ENCODE measurements around the gene JPH3. TPM values are rescaled to one million over a fixed set of nuclear protein-coding genes. Genes with fewer than 3 reads are reported as not detected.
A peak's percentile ranks its signal among the peaks of the same experiment; 100 is the strongest.
"Not testable (repeated sequence)": the region's sequence is repeated elsewhere in the genome, so short reads cannot be mapped to it uniquely, and the experiment has no call there.

Gene JPH3
- total RNA-seq, 1 donor from 2014 or later: not detected

DNA sequence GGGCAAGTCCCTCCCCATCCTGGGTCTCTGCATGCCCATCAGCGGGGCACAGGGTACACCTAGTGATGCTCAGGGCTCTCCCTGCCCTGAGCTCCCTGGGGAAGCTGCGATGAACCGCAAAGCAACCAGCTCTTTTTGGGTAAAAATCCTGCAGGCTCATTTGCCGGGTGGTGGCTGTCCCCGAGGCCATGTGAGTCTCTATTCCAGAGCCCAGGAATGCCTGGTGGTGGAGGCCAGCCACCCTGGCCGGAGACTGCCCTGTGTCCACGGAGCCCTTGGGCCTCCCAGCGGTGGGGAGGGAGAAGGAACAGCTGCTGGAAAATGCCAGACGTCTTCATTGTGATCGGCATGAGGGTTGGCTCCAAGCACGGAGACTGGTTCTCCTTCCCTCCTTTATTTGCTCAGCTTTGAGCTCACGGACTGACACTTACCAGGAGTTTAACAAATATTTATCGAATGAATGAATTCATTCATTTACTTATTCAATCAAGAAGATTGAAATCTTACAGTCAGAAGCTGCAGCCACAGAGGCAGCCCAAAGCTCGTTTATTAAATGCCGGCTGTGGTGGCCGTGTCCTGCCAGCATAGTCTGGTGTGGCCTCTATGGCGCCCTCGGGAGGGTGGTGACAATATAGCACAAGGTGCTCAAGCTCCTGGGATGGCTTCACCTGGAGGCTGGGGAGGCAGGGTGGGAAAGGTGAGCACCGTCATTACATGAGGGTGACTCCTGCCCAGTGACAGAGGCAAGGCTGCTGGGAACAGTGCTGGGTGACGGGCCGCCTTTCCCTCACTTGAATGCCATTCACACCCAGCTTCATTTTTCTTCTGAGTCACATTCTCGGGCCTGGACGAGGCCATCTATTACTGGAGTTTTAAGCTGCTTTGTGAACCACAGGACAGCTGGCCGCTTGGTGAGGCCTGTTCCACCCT is 31.1 kb upstream of the JPH3 start:
- intact Hi-C loops (cut with DNase I): no loop called here
- ATAC-seq (peak; percentile 91), DNase-seq (ENCODE audit: missing footprints) (no peak)

DNA sequence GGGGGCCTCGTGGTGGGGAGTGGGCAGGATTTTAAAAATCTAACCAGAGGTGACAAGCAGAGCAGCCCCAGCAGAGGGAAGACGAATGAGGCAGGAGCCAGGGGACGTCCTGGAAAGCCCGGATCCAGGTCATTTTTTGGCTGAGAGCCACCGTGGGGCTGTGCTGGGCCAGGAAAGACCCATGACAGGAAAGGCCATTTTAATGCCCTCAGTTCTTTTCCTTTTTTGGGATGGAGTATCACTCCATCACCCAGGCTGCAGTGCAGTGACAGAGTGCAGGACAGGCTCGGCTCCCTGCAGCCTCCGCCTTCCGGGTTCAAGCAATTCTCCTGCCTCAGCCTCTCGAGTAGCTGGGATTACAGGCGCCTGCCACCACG is 30.5 kb upstream of the JPH3 start:
- DNase-seq (ENCODE audit: missing footprints) (no peak), ATAC-seq (no peak)
- intact Hi-C loops (cut with DNase I): no loop called here

- ATAC-seq (no peak), DNase-seq (ENCODE audit: missing footprints) (no peak)
- intact Hi-C loops (cut with DNase I): no loop called here
Measured at GRCh38 chr16:87572959-87573358, 29.3 kb upstream of the JPH3 start.

DNA sequence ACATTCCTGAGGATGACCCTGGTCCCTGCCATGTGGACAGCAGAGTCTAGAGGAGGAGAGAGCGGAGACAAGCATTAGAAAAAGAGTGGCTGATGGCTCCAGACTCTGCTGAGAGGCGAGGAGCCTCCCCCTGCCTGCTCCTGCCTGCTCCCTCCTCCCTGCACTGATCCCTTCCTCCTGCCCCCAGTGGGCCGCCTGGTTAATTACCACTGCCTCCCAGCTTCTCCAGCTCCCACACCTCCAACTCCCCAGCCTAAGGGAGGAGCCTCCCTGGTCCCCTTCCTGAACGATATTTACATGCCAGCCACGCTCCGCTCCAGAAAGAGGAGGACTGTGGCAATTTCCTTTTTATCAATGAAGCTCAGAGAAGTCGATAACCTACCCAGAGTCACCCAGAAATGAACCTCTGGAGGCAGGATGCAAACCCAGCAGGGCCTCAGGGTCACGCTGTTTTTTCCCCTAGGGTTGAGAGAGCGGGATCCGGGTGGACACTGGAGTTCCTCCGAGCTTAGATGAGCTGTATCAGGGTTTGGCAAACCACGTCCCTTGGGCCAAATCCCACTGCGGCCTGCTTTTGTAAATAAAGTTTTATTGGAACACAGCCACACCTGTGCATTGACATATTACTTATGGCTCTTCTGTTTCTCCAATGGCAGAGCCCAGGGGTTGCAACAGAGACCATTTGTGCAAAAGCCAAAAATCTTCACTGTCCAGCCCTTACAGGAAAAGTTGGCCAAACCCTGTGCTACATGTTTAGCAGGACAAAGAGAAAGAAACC is 27.1 kb upstream of the JPH3 start:
- no peak for ATAC-seq
- no peak for DNase-seq (ENCODE audit: missing footprints)
- intact Hi-C loops (cut with DNase I): no loop called here

- intact Hi-C loops (cut with DNase I): no loop called here
Measured at GRCh38 chr16:87576171-87576570, 26.1 kb upstream of the JPH3 start.

GRCh38 chr16:87578142-87578930 is 24.0 kb upstream of the JPH3 start:
- intact Hi-C loops (cut with DNase I); ATAC-seq: not testable (repeated sequence)
- peak; percentile 60 for DNase-seq (ENCODE audit: missing footprints)

More at GRCh38 chr16:87576171-87576570, 26.1 kb upstream of the JPH3 start:
- DNase-seq (ENCODE audit: missing footprints) (no peak), ATAC-seq (no peak)

DNA sequence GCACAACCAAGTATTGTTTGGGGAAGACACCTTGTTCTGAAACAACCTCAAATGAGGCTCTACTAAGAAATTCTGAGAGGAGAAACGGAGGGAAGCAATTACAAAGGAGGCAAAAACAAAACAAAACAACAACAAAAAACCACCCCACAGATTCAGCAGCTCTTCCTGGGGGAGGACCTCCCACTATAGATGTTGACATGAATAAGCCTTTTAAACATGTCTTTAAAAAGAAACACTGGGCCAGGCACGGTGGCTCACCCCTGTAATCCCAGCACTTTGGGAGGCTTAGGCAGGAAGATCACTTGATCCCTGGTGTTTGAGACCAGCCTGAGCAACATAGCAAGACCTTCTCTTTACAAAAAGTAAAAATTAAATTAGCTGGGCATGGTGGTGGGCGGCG is 22.6 kb upstream of the JPH3 start:
- intact Hi-C loops (cut with DNase I): no loop called here

DNA sequence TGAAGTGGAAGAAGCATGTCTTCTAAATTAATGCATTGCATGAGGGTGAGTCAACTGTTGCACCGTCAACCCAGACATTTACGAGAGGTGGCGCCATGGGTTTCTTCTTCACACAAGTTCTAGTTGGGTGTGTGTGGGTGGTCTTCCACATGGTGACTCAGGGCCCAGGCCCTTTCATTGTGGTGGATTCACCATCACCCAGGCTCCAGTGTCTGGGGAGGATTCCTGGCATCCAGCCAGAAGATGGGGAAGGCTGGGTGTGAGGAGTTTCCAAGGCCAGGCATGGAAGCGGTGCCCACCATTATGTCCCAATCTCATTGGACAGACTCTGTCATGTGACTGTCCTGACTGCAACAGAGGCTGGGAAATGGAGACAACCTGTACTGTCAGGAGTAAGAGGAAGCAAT is 21.4 kb upstream of the JPH3 start:
- intact Hi-C loops (cut with DNase I): no loop called here
- ATAC-seq (no peak), DNase-seq (ENCODE audit: missing footprints) (no peak)

More for the DNA sequence above, 22.6 kb upstream of the JPH3 start:
- DNase-seq (ENCODE audit: missing footprints): peak; percentile 14
- ATAC-seq: no peak

DNA sequence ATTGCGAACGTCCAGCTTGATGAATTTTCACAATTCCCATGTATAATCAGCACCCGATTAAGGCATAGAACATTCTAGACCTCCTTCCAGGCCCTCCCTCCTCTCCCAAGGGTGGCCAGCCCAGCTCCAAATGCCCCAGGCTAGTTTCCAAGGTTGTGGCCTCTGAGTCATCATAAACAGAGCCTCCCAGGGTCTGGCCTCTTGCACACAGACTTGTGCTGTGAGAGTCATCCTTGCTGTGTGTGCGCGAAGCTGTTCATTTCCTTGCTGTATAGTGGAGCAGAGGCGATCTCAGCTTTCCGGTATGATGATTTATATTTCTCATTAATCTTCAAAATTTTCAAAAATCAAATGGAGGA is 20.5 kb upstream of the JPH3 start:
- ATAC-seq: peak; percentile 94
- intact Hi-C loops (cut with DNase I): no loop called here
- DNase-seq (ENCODE audit: missing footprints): no peak

- DNase-seq (ENCODE audit: missing footprints) (peak; percentile 87), ATAC-seq (peak; percentile 80)
- intact Hi-C loops (cut with DNase I): no loop called here
Measured at GRCh38 chr16:87582216-87582965, 19.9 kb upstream of the JPH3 start.

DNA sequence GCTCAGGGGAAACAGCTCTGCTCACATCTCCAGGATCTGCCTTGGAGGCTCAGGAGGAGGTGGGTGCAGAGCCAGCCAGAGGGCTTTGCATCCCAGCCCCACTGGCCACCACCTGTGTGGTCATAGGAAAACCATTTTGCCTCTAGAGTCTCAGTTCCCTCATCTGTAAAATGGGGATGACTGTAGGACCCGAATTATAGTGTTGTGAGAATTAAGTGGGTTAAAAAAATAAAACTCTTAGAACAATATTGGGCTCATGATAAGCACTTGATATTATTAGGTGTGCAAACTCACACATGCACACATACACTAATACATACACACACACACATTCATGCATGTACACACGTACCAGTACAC is 19.4 kb upstream of the JPH3 start:
- intact Hi-C loops (cut with DNase I): no loop called here
- DNase-seq (ENCODE audit: missing footprints) (no peak), ATAC-seq (no peak)

DNA sequence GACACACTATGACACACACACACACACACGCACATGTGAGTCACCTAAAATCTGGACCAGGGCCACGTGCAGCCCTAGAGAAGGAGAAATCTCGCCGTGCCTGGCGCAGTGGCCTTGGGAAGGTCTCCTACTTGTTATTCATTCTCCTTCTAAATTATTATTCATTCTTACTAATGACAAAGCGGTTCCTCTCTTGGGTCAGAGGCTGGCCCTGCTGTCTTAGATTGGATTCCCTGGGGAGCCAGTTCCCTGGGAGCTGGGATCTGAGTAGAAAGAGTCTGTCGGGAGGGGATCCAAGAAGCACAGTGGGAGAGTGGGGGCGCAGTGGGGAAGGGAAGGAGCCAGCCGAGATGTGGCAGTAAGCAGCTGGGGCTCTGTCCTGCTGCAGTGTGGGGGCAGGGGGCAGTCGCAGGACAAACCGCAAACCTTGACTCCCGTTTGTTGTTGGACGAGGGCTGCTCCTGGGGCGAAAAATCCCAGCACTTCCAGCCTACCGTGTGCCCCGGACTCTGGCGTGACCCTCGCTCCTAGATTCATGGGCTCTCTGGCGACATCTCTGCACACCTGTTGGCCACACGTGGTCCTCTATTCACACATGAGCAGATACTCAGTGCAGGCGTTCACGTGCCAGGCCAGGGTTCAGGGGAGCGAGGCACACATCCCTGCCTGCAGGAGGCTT is 18.7 kb upstream of the JPH3 start:
- ATAC-seq (no peak), DNase-seq (ENCODE audit: missing footprints) (peak; percentile 54)
- intact Hi-C loops (cut with DNase I): no loop called here

GRCh38 chr16:87584271-87584670 is 18.0 kb upstream of the JPH3 start:
- DNase-seq (ENCODE audit: missing footprints) (peak; percentile 11), ATAC-seq (no peak)
- intact Hi-C loops (cut with DNase I): no loop called here

- DNase-seq (ENCODE audit: missing footprints) (peak; percentile 8), ATAC-seq (no peak)
- intact Hi-C loops (cut with DNase I): no loop called here
Measured at GRCh38 chr16:87584975-87585374, 17.3 kb upstream of the JPH3 start.

DNA sequence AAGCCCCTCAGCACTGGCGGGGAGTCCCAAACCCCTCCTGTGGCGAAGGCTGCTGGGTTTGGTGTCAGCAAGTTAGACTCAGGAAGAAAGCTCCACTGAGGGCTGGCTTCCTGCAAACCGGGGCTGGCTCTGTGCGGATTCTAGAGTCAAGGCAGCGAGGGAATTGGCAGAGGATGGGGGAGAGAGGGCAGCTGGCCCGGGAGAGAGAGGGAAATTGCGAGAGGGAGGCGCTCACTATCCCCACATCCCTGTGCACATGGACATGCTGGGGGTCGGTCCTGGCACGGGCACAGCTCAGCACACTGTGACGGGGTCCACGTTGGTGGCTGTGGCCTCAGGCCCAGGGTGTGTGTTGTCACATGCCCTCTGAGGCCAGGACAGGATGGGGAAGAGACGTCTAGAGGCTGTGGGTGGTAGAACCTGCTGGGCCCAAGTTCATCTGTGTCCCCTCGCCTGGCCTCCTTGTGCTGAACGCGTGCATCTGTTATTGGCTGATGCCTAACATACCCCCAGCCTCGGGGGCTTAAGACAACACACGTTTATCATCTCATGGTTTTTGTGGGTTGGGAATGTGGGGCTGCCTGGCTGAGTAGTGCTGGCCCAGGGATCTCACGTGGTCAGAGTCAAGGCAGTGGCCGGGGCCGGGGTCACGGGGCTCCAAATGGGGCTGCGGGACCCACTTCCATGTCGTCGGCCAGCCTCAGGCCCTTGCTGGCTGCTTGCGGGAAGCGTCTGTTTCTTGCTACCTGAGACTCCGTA is 16.7 kb upstream of the JPH3 start:
- DNase-seq (ENCODE audit: missing footprints): no peak
- no peak for ATAC-seq
- intact Hi-C loops (cut with DNase I): no loop called here

DNA sequence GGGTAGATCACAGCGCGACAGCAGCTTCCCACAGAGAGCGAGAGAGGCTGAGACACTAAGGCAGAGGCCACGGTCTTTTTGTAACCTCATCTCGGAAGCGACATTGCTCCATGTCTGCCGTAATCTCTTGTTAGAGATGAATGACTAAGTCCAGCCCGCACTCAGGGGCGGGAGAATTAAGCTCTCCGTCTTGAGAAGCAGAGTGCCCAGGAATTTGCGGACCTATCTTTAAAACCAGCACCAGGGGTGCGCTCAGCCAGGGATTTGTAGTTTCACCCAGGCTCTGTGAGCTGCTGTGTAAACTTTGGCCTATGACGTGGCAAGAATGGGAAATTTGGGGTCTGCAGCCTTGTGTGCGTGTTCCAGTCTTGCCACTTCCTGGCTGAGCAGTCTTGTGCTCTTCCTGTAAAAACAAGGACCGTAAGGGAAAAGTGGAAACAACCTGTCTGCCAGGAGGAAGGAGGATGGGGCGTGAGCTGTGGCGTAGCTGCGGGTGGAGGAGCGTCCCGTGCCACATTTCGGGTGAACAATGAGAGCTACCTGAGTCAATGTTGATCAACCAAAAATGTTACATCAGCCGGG is 16.0 kb upstream of the JPH3 start:
- ATAC-seq (no peak), DNase-seq (ENCODE audit: missing footprints) (peak; percentile 39)
- intact Hi-C loops (cut with DNase I): no loop called here

- ATAC-seq (no peak), DNase-seq (ENCODE audit: missing footprints) (peak; percentile 37)
- intact Hi-C loops (cut with DNase I): loop anchor here (1.0 to 2.0 kb wide), 2 partner anchors 47 to 182 kb away; no protein-coding TSS in a partner anchor
Measured at GRCh38 chr16:87587636-87588035, 14.7 kb upstream of the JPH3 start.
